Prostate gland (tissue), 2 donors: ENCODE results near the gene CCDC74A.
"Not testable (repeated sequence)": the region's sequence is repeated elsewhere in the genome, so short reads cannot be mapped to it uniquely, and the experiment has no call there.

Experiments used
- CTCF ChIP-seq, 4 experiments: fragments of 200-600 bp in 2 of 4; fragments of 450-650 bp in 2 of 4; sonication (generic) in 2 of 4; IDR thresholded peaks; 1 replicate in 3 of 4; 2 replicates in 1 of 4; pipeline ENCODE4 v1.5.1; 2016 to 2019; ENCODE audit warnings: antibody characterized with exemption in 4 of 4, mild to moderate bottlenecking in 2 of 4, moderate library complexity in 2 of 4
- POLR2A ChIP-seq: fragments of 450-650 bp; IDR thresholded peaks from one replicate; pipeline ENCODE4 v1.6.1; 2016; ENCODE audit warnings: antibody characterized with exemption, mild to moderate bottlenecking
- POLR2AphosphoS5 ChIP-seq: sonication (generic); formaldehyde crosslinking; IDR thresholded peaks from one replicate; pipeline ENCODE4 v1.6.1; 2017; ENCODE audit warnings: antibody characterized with exemption

GRCh38 chr2:131518531-131518930 lies 9.2 kb upstream of the CCDC74A start:
- TF ChIP-seq CTCF (IDR thresholded peaks at IDR 0.05); POLR2AphosphoS5; POLR2A: not testable (repeated sequence)
